ENCODE measurements around the gene LIN7A.

Gene LIN7A

DNA sequence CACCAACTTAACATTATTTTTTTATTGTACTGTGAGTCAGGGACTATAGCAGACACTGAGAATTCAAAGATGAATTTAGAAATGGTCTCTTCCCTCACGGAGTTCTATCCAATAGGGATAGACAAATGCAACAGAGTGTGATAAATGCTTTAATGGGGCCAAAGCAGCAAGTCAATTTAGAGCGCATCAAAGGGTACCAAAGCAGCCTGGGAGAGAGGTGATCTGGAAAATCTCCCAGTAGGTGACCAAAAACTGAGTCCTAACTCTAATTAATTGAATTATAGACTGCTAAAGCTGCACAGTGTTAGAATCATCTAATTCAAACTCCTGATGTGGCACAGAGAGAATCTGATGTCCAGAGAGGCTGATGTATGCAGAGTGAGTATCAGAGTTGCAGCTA, 2.6 kb downstream of the LIN7A start:
- no peak for DNase-seq
- Histone ChIP-seq H3K36me3 (peaks cover 3% of the 10 kb centered on the region; the same call in 1 of the 2 replicates), H3K4me3 (ENCODE audit: low read depth, low read length) (peak overlapping the region; percentile 96), H3K4me1 (peaks cover 5% of the 10 kb centered on the region; the same call in 1 of the 2 replicates), H3K27me3 (no peaks in the 10 kb centered on the region), H3K9me3 (no peaks in the 10 kb centered on the region)
- TF ChIP-seq, protein P1, sequence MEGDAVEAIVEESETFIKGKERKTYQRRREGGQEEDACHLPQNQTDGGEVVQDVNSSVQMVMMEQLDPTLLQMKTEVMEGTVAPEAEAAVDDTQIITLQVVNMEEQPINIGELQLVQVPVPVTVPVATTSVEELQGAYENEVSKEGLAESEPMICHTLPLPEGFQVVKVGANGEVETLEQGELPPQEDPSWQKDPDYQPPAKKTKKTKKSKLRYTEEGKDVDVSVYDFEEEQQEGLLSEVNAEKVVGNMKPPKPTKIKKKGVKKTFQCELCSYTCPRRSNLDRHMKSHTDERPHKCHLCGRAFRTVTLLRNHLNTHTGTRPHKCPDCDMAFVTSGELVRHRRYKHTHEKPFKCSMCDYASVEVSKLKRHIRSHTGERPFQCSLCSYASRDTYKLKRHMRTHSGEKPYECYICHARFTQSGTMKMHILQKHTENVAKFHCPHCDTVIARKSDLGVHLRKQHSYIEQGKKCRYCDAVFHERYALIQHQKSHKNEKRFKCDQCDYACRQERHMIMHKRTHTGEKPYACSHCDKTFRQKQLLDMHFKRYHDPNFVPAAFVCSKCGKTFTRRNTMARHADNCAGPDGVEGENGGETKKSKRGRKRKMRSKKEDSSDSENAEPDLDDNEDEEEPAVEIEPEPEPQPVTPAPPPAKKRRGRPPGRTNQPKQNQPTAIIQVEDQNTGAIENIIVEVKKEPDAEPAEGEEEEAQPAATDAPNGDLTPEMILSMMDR (IDR thresholded peaks at IDR 0.05; ENCODE audit: low read depth, low read length): no peak

GRCh38 chr12:80925983-80926382, 11.8 kb downstream of the LIN7A start:
- no peak overlapping the region for H3K4me3 ChIP-seq (ENCODE audit: low read depth, low read length)
- TF ChIP-seq, protein P1 (IDR thresholded peaks at IDR 0.05; ENCODE audit: low read depth, low read length): no peak
- no peak for DNase-seq
- no peaks in the 10 kb centered on the region for H3K36me3 ChIP-seq
- H3K4me1 ChIP-seq: no peaks in the 10 kb centered on the region
- H3K9me3 ChIP-seq: no peaks in the 10 kb centered on the region
- H3K27me3 ChIP-seq: no peaks in the 10 kb centered on the region

GRCh38 chr12:80925237-80925636, 12.5 kb downstream of the LIN7A start:
- H3K4me1 ChIP-seq: no peaks in the 10 kb centered on the region
- TF ChIP-seq, protein P1 (IDR thresholded peaks at IDR 0.05; ENCODE audit: low read depth, low read length): no peak
- H3K27me3 ChIP-seq: no peaks in the 10 kb centered on the region
- no peak for DNase-seq
- no peaks in the 10 kb centered on the region for H3K9me3 ChIP-seq
- H3K36me3 ChIP-seq: no peaks in the 10 kb centered on the region
- no peak overlapping the region for H3K4me3 ChIP-seq (ENCODE audit: low read depth, low read length)

- no peaks in the 10 kb centered on the region for H3K4me1 ChIP-seq
- no peaks in the 10 kb centered on the region for H3K36me3 ChIP-seq
- TF ChIP-seq, protein P1 (IDR thresholded peaks at IDR 0.05; ENCODE audit: low read depth, low read length): no peak
- no peaks in the 10 kb centered on the region for H3K9me3 ChIP-seq
- no peak for DNase-seq
- no peak overlapping the region for H3K4me3 ChIP-seq (ENCODE audit: low read depth, low read length)
- no peaks in the 10 kb centered on the region for H3K27me3 ChIP-seq
These were observed 13.3 kb downstream of the LIN7A start for GRCh38 chr12:80924437-80924836.

DNA sequence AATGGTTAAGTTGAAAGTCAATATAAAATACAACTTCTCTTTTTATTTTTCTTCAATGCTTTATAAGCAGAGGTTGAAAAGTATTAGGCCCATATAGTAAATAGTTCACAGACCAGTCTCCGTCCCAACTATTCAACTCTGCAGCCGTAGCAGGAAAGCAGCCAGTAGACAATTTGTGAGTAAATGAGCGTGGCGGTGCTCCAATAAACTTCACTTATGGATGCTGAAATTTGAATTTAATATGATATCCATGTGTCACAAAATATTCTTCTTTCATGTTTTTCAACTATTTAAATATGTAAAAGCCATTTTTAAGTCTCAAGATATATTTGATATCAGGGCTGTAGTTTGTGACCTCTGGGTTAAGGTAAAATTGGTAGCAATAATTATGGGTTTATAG, 17.7 kb downstream of the LIN7A start:
- Histone ChIP-seq H3K9me3 (no peaks in the 10 kb centered on the region), H3K36me3 (no peaks in the 10 kb centered on the region), H3K4me1 (no peaks in the 10 kb centered on the region), H3K27me3 (no peaks in the 10 kb centered on the region), H3K4me3 (ENCODE audit: low read depth, low read length) (no peak overlapping the region)
- TF ChIP-seq, protein P1 (IDR thresholded peaks at IDR 0.05; ENCODE audit: low read depth, low read length): no peak
- no peak for DNase-seq

- no peaks in the 10 kb centered on the region for H3K4me1 ChIP-seq
- DNase-seq: no peak
These were observed 20.1 kb downstream of the LIN7A start for GRCh38 chr12:80917651-80918050.

More at GRCh38 chr12:80917651-80918050, 20.1 kb downstream of the LIN7A start:
- Histone ChIP-seq H3K9me3 (no peaks in the 10 kb centered on the region), H3K27me3 (no peaks in the 10 kb centered on the region), H3K4me3 (ENCODE audit: low read depth, low read length) (no peak overlapping the region), H3K36me3 (no peaks in the 10 kb centered on the region)
- TF ChIP-seq, protein P1 (IDR thresholded peaks at IDR 0.05; ENCODE audit: low read depth, low read length): no peak

Data from BE2C (cell line).